Prostate gland (tissue), 2 donors: Measurements from ENCODE around the gene SENP3. TPM values are rescaled to one million over a fixed set of nuclear protein-coding genes. Genes with fewer than 3 reads are reported as not detected.
A peak's percentile ranks its signal among the peaks of the same experiment; 100 is the strongest.

Experiments used
- DNase-seq: peaks from one replicate; pipeline ENCODE4 v3.0.0-alpha.2; 2019; ENCODE audit warnings: low spot score
- H3K27ac ChIP-seq, 2 donors: fragments of 200-600 bp; sonication (generic); 2 replicates each; pipeline ENCODE4 v1.5.1; 2017 to 2019
- H3K27me3 ChIP-seq: fragments of 200-600 bp; sonication (generic); replicated peaks from 2 replicates; pipeline ENCODE4 v1.5.1; 2019; ENCODE audit not compliant: insufficient read depth
- H3K36me3 ChIP-seq, 2 donors: fragments of 200-600 bp; sonication (generic); 1 replicate in 1 of 2; 2 replicates in 1 of 2; pipeline versions ENCODE4 v1.5.1 to v1.8.1; 2017 to 2019
- H3K4me1 ChIP-seq: fragments of 200-600 bp; sonication (generic); replicated peaks from 2 replicates; pipeline ENCODE4 v1.5.1; 2019
- H3K4me3 ChIP-seq, 2 donors: fragments of 200-600 bp; sonication (generic); 2 replicates each; pipeline ENCODE4 v1.5.1; 2017 to 2019
- H3K9me3 ChIP-seq: fragments of 200-600 bp; sonication (generic); 2 replicates; pipeline ENCODE4 v1.5.1; 2017
- CTCF ChIP-seq, 4 experiments: fragments of 200-600 bp in 2 of 4; fragments of 450-650 bp in 2 of 4; sonication (generic) in 2 of 4; IDR thresholded peaks; 1 replicate in 3 of 4; 2 replicates in 1 of 4; pipeline ENCODE4 v1.5.1; 2016 to 2019; ENCODE audit warnings: antibody characterized with exemption in 4 of 4, mild to moderate bottlenecking in 2 of 4, moderate library complexity in 2 of 4
- POLR2A ChIP-seq: fragments of 450-650 bp; IDR thresholded peaks from one replicate; pipeline ENCODE4 v1.6.1; 2016; ENCODE audit warnings: antibody characterized with exemption, mild to moderate bottlenecking
- POLR2AphosphoS5 ChIP-seq: sonication (generic); formaldehyde crosslinking; IDR thresholded peaks from one replicate; pipeline ENCODE4 v1.6.1; 2017; ENCODE audit warnings: antibody characterized with exemption
- WGBS: methylation state at CpG from one replicate; pipeline ENCODE4 v1.1.5; 2018; 5-methylcytosine and 5-hydroxymethylcytosine counted together
- intact Hi-C: fragments of 100-400 bp; cut with DNase I; formaldehyde crosslinking; loops from one replicate; pipeline ENCODE4 v1.14.2; 2022
- total RNA-seq, 2 donors: library from RNA; depleted of rRNA; stranded (reverse); fragments of >200 nt; gene quantifications; one replicate each; pipeline ENCODE4 v1.1.0, GENCODE V29; 2016

Gene SENP3
- total RNA-seq, 2 donors from 2014 or later: 39.6 to 65.7 TPM

- Histone ChIP-seq H3K9me3 (no peaks in the 10 kb centered on the region), H3K36me3 (peaks cover 15 to 16% of the 10 kb centered on the region in 2 donors), H3K4me3 (no peak overlapping the region), H3K27me3 (no peaks in the 10 kb centered on the region), H3K4me1 (no peaks in the 10 kb centered on the region), H3K27ac (no peak overlapping the region)
- intact Hi-C loops: no loop called here
- TF ChIP-seq CTCF (IDR thresholded peaks at IDR 0.05): no peak
- 92% methylated on average over 13 of the region's 13 CpGs for WGBS
- DNase-seq: no peak
Observed at GRCh38 chr17:7515911-7516610, 45.7 kb upstream of the SENP3 start.

GRCh38 chr17:7523033-7523432 lies 38.7 kb upstream of the SENP3 start:
- WGBS: 40% methylated on average over 10 of the region's 10 CpGs
- no peak for DNase-seq

GRCh38 chr17:7528842-7529241 lies 32.9 kb upstream of the SENP3 start:
- no peak overlapping the region for H3K27ac ChIP-seq
- DNase-seq: no peak
- no peak overlapping the region for H3K4me3 ChIP-seq
- H3K27me3 ChIP-seq: no peaks in the 10 kb centered on the region
- TF ChIP-seq POLR2A: no peak
- no peak for TF ChIP-seq CTCF (IDR thresholded peaks at IDR 0.05)
- no peak for TF ChIP-seq POLR2AphosphoS5
- H3K4me1 ChIP-seq: no peaks in the 10 kb centered on the region
- intact Hi-C loops: no loop called here
- no peaks in the 10 kb centered on the region for H3K36me3 ChIP-seq
- H3K9me3 ChIP-seq: no peaks in the 10 kb centered on the region

More at GRCh38 chr17:7523033-7523432, 38.7 kb upstream of the SENP3 start:
- intact Hi-C loops: no loop called here
- no peak for TF ChIP-seq POLR2AphosphoS5
- peak in 3 of 4 experiments; percentile 22 to 23 (median 22) for TF ChIP-seq CTCF (IDR thresholded peaks at IDR 0.05)
- no peak for TF ChIP-seq POLR2A
- H3K36me3 ChIP-seq: no peaks in the 10 kb centered on the region
- no peak overlapping the region for H3K4me3 ChIP-seq
- H3K27ac ChIP-seq: no peak overlapping the region
- H3K4me1 ChIP-seq: no peaks in the 10 kb centered on the region
- H3K9me3 ChIP-seq: no peaks in the 10 kb centered on the region
- H3K27me3 ChIP-seq: no peaks in the 10 kb centered on the region

- TF ChIP-seq POLR2AphosphoS5 (no peak), CTCF (IDR thresholded peaks at IDR 0.05) (no peak), POLR2A (no peak)
- Histone ChIP-seq H3K9me3 (no peaks in the 10 kb centered on the region), H3K27ac (no peak overlapping the region), H3K4me3 (no peak overlapping the region), H3K4me1 (no peaks in the 10 kb centered on the region), H3K27me3 (no peaks in the 10 kb centered on the region), H3K36me3 (no peaks in the 10 kb centered on the region)
- intact Hi-C loops: no loop called here
- no peak for DNase-seq
- 81% methylated on average over 6 of the region's 6 CpGs for WGBS
Observed at GRCh38 chr17:7530023-7530900, 31.5 kb upstream of the SENP3 start.
